B cell (primary cell): ENCODE data around the gene IRS2. TPM values are rescaled to one million over a fixed set of nuclear protein-coding genes. Genes with fewer than 3 reads are reported as not detected.

Experiments used
- ATAC-seq: fragments of 200-7000 bp; cut with Tn5 transposase; one replicate; pipeline ENCODE4 v1.10.0; 2021; ENCODE audit warnings: low read depth, mild to moderate bottlenecking, moderate number of reproducible peaks, moderate library complexity
- CTCF ChIA-PET: fragments of 350-600 bp; sonication (Branson Sonifier 250); formaldehyde crosslinking; loops from one replicate; lab custom pipeline; 2021; ENCODE audit warnings: antibody characterized with exemption, inconsistent platforms; lab: Charles Lee
- POLR2A ChIA-PET: fragments of 350-600 bp; sonication (Branson Sonifier 250); formaldehyde crosslinking; loops from one replicate; lab custom pipeline; 2021; ENCODE audit warnings: antibody characterized with exemption; lab: Charles Lee
- DNase-seq: peaks from one replicate; pipeline ENCODE4 v3.0.0; 2013
- H2AFZ ChIP-seq: 2 replicates; pipeline ENCODE4 v1.6.1; 2012; ENCODE audit warnings: mild to moderate bottlenecking, low read depth, low read length; ENCODE audit not compliant: insufficient read depth, poor library complexity, severe bottlenecking
- H3K27ac ChIP-seq, 2 donors: 1 replicate in 1 of 2; 2 replicates in 1 of 2; pipeline ENCODE4 v1.5.1; 2012 to 2013; ENCODE audit warnings: low read length in 2 of 2, mild to moderate bottlenecking in 2 of 2, moderate library complexity in 1 of 2
- H3K27me3 ChIP-seq, 4 experiments: fragments of 200-600 bp in 1 of 4; sonication (generic) in 1 of 4; replicated peaks in 1 of 4; 1 replicate in 2 of 4; 2 replicates in 2 of 4; pipeline versions ENCODE4 v1.6.1 to v1.7.0; 2013 to 2016; ENCODE audit warnings: low read length in 3 of 4, mild to moderate bottlenecking in 2 of 4, mixed read lengths in 1 of 4, moderate library complexity in 1 of 4; ENCODE audit not compliant: insufficient read depth in 4 of 4, control insufficient read depth in 3 of 4; ENCODE audit errors: control extremely low read depth in 1 of 4
- H3K36me3 ChIP-seq, 2 experiments: replicated peaks in 1 of 2; 1 replicate in 1 of 2; 2 replicates in 1 of 2; pipeline versions ENCODE4 v1.6.1 to v1.7.1; 2013; ENCODE audit warnings: low read length in 1 of 2; ENCODE audit not compliant: insufficient read depth in 2 of 2, control insufficient read depth in 1 of 2; ENCODE audit errors: control extremely low read depth in 1 of 2, extremely low read depth in 1 of 2
- H3K4me1 ChIP-seq, 2 donors: fragments of 200-600 bp in 1 of 2; sonication (generic) in 1 of 2; 1 replicate in 1 of 2; 2 replicates in 1 of 2; pipeline versions ENCODE4 v1.5.1 to v1.6.1; 2013 to 2017; ENCODE audit warnings: low read length in 2 of 2; ENCODE audit not compliant: control insufficient read depth in 2 of 2, insufficient read depth in 2 of 2
- H3K4me2 ChIP-seq: replicated peaks from 2 replicates; pipeline ENCODE3; 2012; ENCODE audit warnings: mild to moderate bottlenecking, low read depth, low read length; ENCODE audit not compliant: poor library complexity, severe bottlenecking
- H3K4me3 ChIP-seq, 5 experiments: fragments of 200-600 bp in 1 of 5; sonication (generic) in 1 of 5; 1 replicate in 3 of 5; 2 replicates in 2 of 5; pipeline versions ENCODE4 v1.5.1 to v1.7.0; 2011 to 2016; ENCODE audit warnings: low read length in 4 of 5, mild to moderate bottlenecking in 4 of 5, low read depth in 2 of 5, control low read depth in 1 of 5, moderate library complexity in 1 of 5; ENCODE audit not compliant: insufficient read depth in 1 of 5; ENCODE audit errors: control extremely low read depth in 1 of 5, extremely low read depth in 1 of 5
- H3K79me2 ChIP-seq: fragments of 200-600 bp; sonication (generic); one replicate; pipeline ENCODE4 v1.6.0; 2016; ENCODE audit warnings: low read length; ENCODE audit not compliant: control insufficient read depth, insufficient read depth
- H3K9ac ChIP-seq: fragments of 200-600 bp; sonication (generic); 2 replicates; pipeline ENCODE4 v1.6.1; 2017; ENCODE audit warnings: mild to moderate bottlenecking, low read length, moderate library complexity
- H3K9me3 ChIP-seq, 3 donors: one replicate each; pipeline versions ENCODE4 v1.6.1 to v1.7.1; 2013; ENCODE audit warnings: low read length in 2 of 3; ENCODE audit not compliant: control insufficient read depth in 2 of 3, insufficient read depth in 1 of 3; ENCODE audit errors: control extremely low read depth in 1 of 3
- H4K20me1 ChIP-seq: 2 replicates; pipeline ENCODE4 v1.6.0; 2012; ENCODE audit warnings: mild to moderate bottlenecking, low read length; ENCODE audit not compliant: insufficient read depth, control insufficient read depth, poor library complexity, severe bottlenecking
- H3K27ac Mint-ChIP-seq: one replicate; pipeline ENCODE4 v1.8.0; 2021; ENCODE audit warnings: mixed read lengths
- H3K27me3 Mint-ChIP-seq: one replicate; pipeline ENCODE4 v1.8.0; 2021; ENCODE audit warnings: mixed read lengths
- H3K4me1 Mint-ChIP-seq: one replicate; pipeline ENCODE4 v1.8.0; 2021; ENCODE audit warnings: mixed read lengths
- H3K4me3 Mint-ChIP-seq: one replicate; pipeline ENCODE4 v1.8.0; 2021; ENCODE audit warnings: mixed read lengths
- H3K9me3 Mint-ChIP-seq: one replicate; pipeline ENCODE4 v1.8.0; 2022; ENCODE audit warnings: mixed read lengths; ENCODE audit not compliant: insufficient read depth
- CTCF ChIP-seq: fragments of 200-600 bp; IDR thresholded peaks from one replicate; pipeline ENCODE4 v1.8.0; 2022; ENCODE audit warnings: antibody characterized with exemption, mild to moderate bottlenecking
- EZH2 ChIP-seq: IDR thresholded peaks from 2 replicates; pipeline ENCODE4 v1.6.1; 2012; ENCODE audit warnings: borderline replicate concordance, low read depth, mild to moderate bottlenecking, moderate library complexity, low read length; ENCODE audit not compliant: insufficient read depth, poor library complexity, severe bottlenecking
- WGBS: methylation state at CpG from one replicate; pipeline ENCODE4 v1.1.5; 2013; ENCODE audit warnings: missing lambda C conversion rate; ENCODE audit not compliant: insufficient coverage; 5-methylcytosine and 5-hydroxymethylcytosine counted together
- intact Hi-C: fragments of 100-400 bp; cut with micrococcal nuclease; formaldehyde crosslinking; loops from one replicate; pipeline ENCODE4 v1.10.0; 2022
- polyA plus RNA-seq: library from polyadenylated mRNA; depleted of rRNA; stranded (reverse); fragments of >200 nt; gene quantifications from 2 replicates; pipeline ENCODE4 v1.2.3, GENCODE V29; 2012
- total RNA-seq, 2 donors: library from RNA; stranded (reverse); fragments of 120-200 nt in 1 of 2; gene quantifications; 1 replicate in 1 of 2; 2 replicates in 1 of 2; pipeline versions ENCODE4 v1.2.3 to v1.2.4, GENCODE V29; 2013 to 2022

Gene IRS2
- total and polyA plus RNA-seq, 2 donors (not counting 1 experiment from before 2014, with no cell fraction given): 5.8 to 26.9 TPM

- no peak for TF ChIP-seq CTCF
- Histone ChIP-seq H3K9ac (no peak overlapping the region), H3K9me3 (peaks cover 0 to 4% (median 0%) of the 10 kb centered on the region in 3 donors), H2AFZ (no peak overlapping the region), H3K27me3 (no peaks in the 10 kb centered on the region), H3K4me1 (no peaks in the 10 kb centered on the region), H3K4me3 (no peak overlapping the region), H3K36me3 (no peaks in the 10 kb centered on the region), H3K79me2 (no peaks in the 10 kb centered on the region), H3K4me2 (no peak overlapping the region), H4K20me1 (no peaks in the 10 kb centered on the region), H3K27ac (no peak overlapping the region)
- ATAC-seq (no peak), DNase-seq (no peak)
- WGBS: 37% methylated on average over 3 of the region's 3 CpGs
- Mint-ChIP-seq H3K4me3 (no peak overlapping the region), H3K27ac (no peak overlapping the region), H3K4me1 (no peaks in the 10 kb centered on the region), H3K9me3 (peaks cover 3% of the 10 kb centered on the region), H3K27me3 (peaks cover 11% of the 10 kb centered on the region)
- ChIA-PET POLR2A (no interaction called here), CTCF (no interaction called here)
- intact Hi-C loops: no loop called here
Observed at GRCh38 chr13:109821103-109821502, 34.7 kb upstream of the IRS2 start.

GRCh38 chr13:109819874-109820273 is 33.5 kb upstream of the IRS2 start:
- intact Hi-C loops: no loop called here
- Mint-ChIP-seq H3K4me3 (no peak overlapping the region), H3K9me3 (peaks cover 3% of the 10 kb centered on the region), H3K27ac (no peak overlapping the region), H3K27me3 (peaks cover 16% of the 10 kb centered on the region), H3K4me1 (no peaks in the 10 kb centered on the region)
- ATAC-seq (no peak), DNase-seq (no peak)
- no peak for TF ChIP-seq CTCF
- no peak for TF ChIP-seq EZH2
- Histone ChIP-seq H3K4me3 (no peak overlapping the region), H2AFZ (no peak overlapping the region), H3K4me2 (no peak overlapping the region), H3K9ac (no peak overlapping the region), H4K20me1 (no peaks in the 10 kb centered on the region), H3K79me2 (no peaks in the 10 kb centered on the region), H3K4me1 (no peaks in the 10 kb centered on the region), H3K27ac (no peak overlapping the region), H3K36me3 (no peaks in the 10 kb centered on the region), H3K27me3 (no peaks in the 10 kb centered on the region), H3K9me3 (peaks cover 0 to 4% (median 0%) of the 10 kb centered on the region in 3 donors)
- 100% methylated on average over 1 of the region's 6 CpGs for WGBS
- ChIA-PET CTCF (no interaction called here), POLR2A (no interaction called here)
